ENCODE measurements around the gene SUSD6.

Gene SUSD6

GRCh38 chr14:69625299-69626131 is 14.1 kb downstream of the SUSD6 start:
- ChIA-PET POLR2A (ENCODE audit: low non-redundant PET) (no interaction called here), CTCF (no interaction called here)
- TF ChIP-seq, protein P1, sequence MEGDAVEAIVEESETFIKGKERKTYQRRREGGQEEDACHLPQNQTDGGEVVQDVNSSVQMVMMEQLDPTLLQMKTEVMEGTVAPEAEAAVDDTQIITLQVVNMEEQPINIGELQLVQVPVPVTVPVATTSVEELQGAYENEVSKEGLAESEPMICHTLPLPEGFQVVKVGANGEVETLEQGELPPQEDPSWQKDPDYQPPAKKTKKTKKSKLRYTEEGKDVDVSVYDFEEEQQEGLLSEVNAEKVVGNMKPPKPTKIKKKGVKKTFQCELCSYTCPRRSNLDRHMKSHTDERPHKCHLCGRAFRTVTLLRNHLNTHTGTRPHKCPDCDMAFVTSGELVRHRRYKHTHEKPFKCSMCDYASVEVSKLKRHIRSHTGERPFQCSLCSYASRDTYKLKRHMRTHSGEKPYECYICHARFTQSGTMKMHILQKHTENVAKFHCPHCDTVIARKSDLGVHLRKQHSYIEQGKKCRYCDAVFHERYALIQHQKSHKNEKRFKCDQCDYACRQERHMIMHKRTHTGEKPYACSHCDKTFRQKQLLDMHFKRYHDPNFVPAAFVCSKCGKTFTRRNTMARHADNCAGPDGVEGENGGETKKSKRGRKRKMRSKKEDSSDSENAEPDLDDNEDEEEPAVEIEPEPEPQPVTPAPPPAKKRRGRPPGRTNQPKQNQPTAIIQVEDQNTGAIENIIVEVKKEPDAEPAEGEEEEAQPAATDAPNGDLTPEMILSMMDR (conservative IDR thresholded peaks at IDR 0.05; ENCODE audit: low read depth), result no peak
- H3K27ac ChIP-seq, result no peak overlapping the region
- no peak for DNase-seq (ENCODE audit: low spot score)

- POLR2A ChIA-PET (ENCODE audit: low non-redundant PET), result no interaction called here
- no peak overlapping the region for H3K27ac ChIP-seq
- DNase-seq (ENCODE audit: low spot score), result no peak
- CTCF ChIA-PET, result no interaction called here
- TF ChIP-seq, protein P1 (conservative IDR thresholded peaks at IDR 0.05; ENCODE audit: low read depth), result no peak
Measured at GRCh38 chr14:69626132-69626500, 14.7 kb downstream of the SUSD6 start.

GRCh38 chr14:69629225-69630127 is 18.1 kb downstream of the SUSD6 start:
- ChIA-PET CTCF (interaction anchor here (0.6 to 0.8 kb wide), 2 partner anchors 23 to 84 kb away, joined by 3 to 4 read pairs; no protein-coding TSS in a partner anchor), POLR2A (ENCODE audit: low non-redundant PET) (no interaction called here)
- TF ChIP-seq, protein P1 (conservative IDR thresholded peaks at IDR 0.05; ENCODE audit: low read depth), result no peak
- no peak for DNase-seq (ENCODE audit: low spot score)
- H3K27ac ChIP-seq, result no peak overlapping the region

GRCh38 chr14:69630360-69630759 is 19.0 kb downstream of the SUSD6 start:
- POLR2A ChIA-PET (ENCODE audit: low non-redundant PET), result no interaction called here

DNA sequence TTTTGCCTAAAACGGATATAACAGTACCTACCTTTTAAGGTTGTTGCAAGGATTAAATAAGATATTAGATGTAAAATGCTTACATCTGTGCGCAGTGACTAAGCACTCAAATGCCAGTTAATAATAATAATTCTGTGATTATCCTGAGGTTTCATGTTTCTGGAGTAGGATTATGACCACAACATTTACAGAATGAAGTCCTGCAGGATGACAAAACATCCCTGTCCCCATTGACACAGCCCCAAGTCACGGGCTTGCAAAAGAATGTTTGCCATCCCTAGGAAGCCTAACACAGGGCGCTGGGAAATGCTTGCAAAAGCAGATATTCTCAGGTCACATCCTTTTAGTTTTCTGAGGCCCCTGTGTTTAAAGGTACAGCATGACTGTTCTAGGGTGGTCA is 20.1 kb downstream of the SUSD6 start:
- TF ChIP-seq, protein P1 (conservative IDR thresholded peaks at IDR 0.05; ENCODE audit: low read depth), result no peak
- CTCF ChIA-PET, result no interaction called here
- POLR2A ChIA-PET (ENCODE audit: low non-redundant PET), result no interaction called here
- no peak for DNase-seq (ENCODE audit: low spot score)
- H3K27ac ChIP-seq, result no peak overlapping the region

More at GRCh38 chr14:69630360-69630759, 19.0 kb downstream of the SUSD6 start:
- CTCF ChIA-PET, result interaction anchor here (0.6 to 0.8 kb wide), 4 partner anchors 10 to 83 kb away, joined by 3 to 5 read pairs (median 4); no protein-coding TSS in a partner anchor
- no peak overlapping the region for H3K27ac ChIP-seq
- no peak for DNase-seq (ENCODE audit: low spot score)
- TF ChIP-seq, protein P1 (conservative IDR thresholded peaks at IDR 0.05; ENCODE audit: low read depth), result no peak

DNA sequence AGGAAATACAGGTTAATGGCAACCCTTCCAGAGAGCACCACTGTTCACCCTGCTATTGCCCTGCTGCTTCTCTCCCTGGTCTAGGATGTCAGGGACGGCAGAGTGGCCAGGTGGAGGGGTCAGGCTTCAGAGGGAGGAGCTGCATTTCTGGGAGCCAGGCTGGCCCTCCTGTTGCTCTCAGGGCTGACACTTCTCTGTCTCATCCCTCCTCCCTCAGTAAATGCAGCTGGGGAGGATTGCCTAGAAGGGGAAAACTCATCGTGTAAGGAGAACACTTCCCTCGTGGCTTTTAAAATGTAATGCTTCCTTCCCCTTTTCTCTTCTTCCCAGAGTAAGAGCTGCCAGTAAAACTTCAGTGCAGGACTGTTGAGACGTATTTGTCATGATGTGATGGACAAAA is 20.8 kb downstream of the SUSD6 start:
- no peak for DNase-seq (ENCODE audit: low spot score)
- CTCF ChIA-PET, result no interaction called here
- POLR2A ChIA-PET (ENCODE audit: low non-redundant PET), result no interaction called here

More for the DNA sequence above, 20.8 kb downstream of the SUSD6 start:
- H3K27ac ChIP-seq, result no peak overlapping the region
- TF ChIP-seq, protein P1 (conservative IDR thresholded peaks at IDR 0.05; ENCODE audit: low read depth), result no peak

Measured in RWPE1 (cell line).